Measurements from ENCODE around the gene NLRX1.

- no peak for TF ChIP-seq CTCF (IDR thresholded peaks at IDR 0.05; ENCODE audit: low read length)
- no peak for TF ChIP-seq EZH2 (IDR thresholded peaks at IDR 0.05; ENCODE audit: borderline replicate concordance, low read length)
Measured at GRCh38 chr11:119189393-119189792, 20.9 kb downstream of the NLRX1 start.
